Neural cell (in vitro differentiated cells): Measurements from ENCODE around the gene HOXD1. TPM values are rescaled to one million over a fixed set of nuclear protein-coding genes. Genes with fewer than 3 reads are reported as not detected.

Experiments used
- H2AFZ ChIP-seq: fragments of 200-600, 300-800 bp; sonication (generic), shearing (Covaris generic); 2 replicates; pipeline ENCODE4 v1.6.0; 2014; ENCODE audit warnings: low read depth, mild to moderate bottlenecking, antibody characterized with exemption, low read length, moderate library complexity
- H3F3A ChIP-seq: fragments of 200-600 bp; shearing (Covaris generic); 2 replicates; pipeline ENCODE4 v1.6.1; 2016; ENCODE audit warnings: mild to moderate bottlenecking, moderate library complexity, mixed read lengths, antibody characterized with exemption, low read length; ENCODE audit not compliant: insufficient read depth, poor library complexity, severe bottlenecking
- H3K27ac ChIP-seq: fragments of 200-600, 300-800 bp; sonication (generic), shearing (Covaris generic); 2 replicates; pipeline ENCODE4 v1.5.1; 2014; ENCODE audit warnings: mild to moderate bottlenecking, low read length, moderate library complexity
- H3K27me3 ChIP-seq: fragments of 300-800, 200-600 bp; sonication (generic), shearing (Covaris generic); 2 replicates; pipeline ENCODE4 v1.6.0; 2014; ENCODE audit warnings: mild to moderate bottlenecking, low read depth, low read length, moderate library complexity; ENCODE audit not compliant: insufficient read depth
- H3K36me3 ChIP-seq: fragments of 300-800, 200-600 bp; sonication (generic), shearing (Covaris generic); 2 replicates; pipeline ENCODE4 v1.5.1; 2014; ENCODE audit warnings: mild to moderate bottlenecking, antibody characterized with exemption, low read length, moderate library complexity; ENCODE audit not compliant: insufficient read depth
- H3K4me2 ChIP-seq: fragments of 300-800, 200-600 bp; sonication (generic), shearing (Covaris generic); 2 replicates; pipeline ENCODE4 v1.6.0; 2014; ENCODE audit warnings: mild to moderate bottlenecking, low read length
- H3K4me3 ChIP-seq: fragments of 300-800, 200-600 bp; sonication (generic), shearing (Covaris generic); 2 replicates; pipeline ENCODE4 v1.5.1; 2014; ENCODE audit warnings: mild to moderate bottlenecking, low read length, moderate library complexity
- H3K79me2 ChIP-seq: fragments of 200-600 bp; shearing (Covaris generic); replicated peaks from 2 replicates; pipeline ENCODE4 v1.6.0; 2014; ENCODE audit warnings: mild to moderate bottlenecking, low read length, moderate library complexity; ENCODE audit not compliant: insufficient read depth
- H3K9ac ChIP-seq: fragments of 300-800, 200-600 bp; sonication (generic), shearing (Covaris generic); 2 replicates; pipeline ENCODE4 v1.6.1; 2016; ENCODE audit warnings: mild to moderate bottlenecking, low read length, mixed read lengths
- H3K9me2 ChIP-seq: fragments of 200-600 bp; shearing (Covaris generic); 2 replicates; pipeline ENCODE4 v1.6.1; 2016; ENCODE audit warnings: mild to moderate bottlenecking, low read length, mixed read lengths; ENCODE audit not compliant: insufficient read depth
- H3K9me3 ChIP-seq: fragments of 200-600, 300-800 bp; sonication (generic), shearing (Covaris generic); 2 replicates; pipeline ENCODE4 v1.6.1; 2016; ENCODE audit warnings: mild to moderate bottlenecking, mixed run types, low read length, moderate library complexity, mixed read lengths
- H4K20me1 ChIP-seq: fragments of 200-600 bp; shearing (Covaris generic); 2 replicates; pipeline ENCODE4 v1.6.1; 2016; ENCODE audit warnings: mild to moderate bottlenecking, mixed run types; ENCODE audit not compliant: insufficient read depth
- CTCF ChIP-seq: fragments of 450-650 bp; IDR thresholded peaks from 2 replicates; pipeline ENCODE4 v1.5.1; 2014; ENCODE audit warnings: antibody characterized with exemption, mild to moderate bottlenecking, moderate library complexity; ENCODE audit not compliant: poor library complexity, severe bottlenecking
- EP300 ChIP-seq: fragments of 450-650 bp; conservative IDR thresholded peaks from 2 replicates; pipeline ENCODE4 v1.6.1; 2014; ENCODE audit warnings: antibody characterized with exemption, mild to moderate bottlenecking, moderate library complexity; ENCODE audit not compliant: poor library complexity, severe bottlenecking
- EZH2 ChIP-seq: fragments of 200-600, 300-800 bp; shearing (Covaris generic), sonication (generic); IDR thresholded peaks from 2 replicates; pipeline ENCODE4 v1.6.1; 2014; ENCODE audit warnings: antibody characterized with exemption, low read length, borderline replicate concordance, mild to moderate bottlenecking; ENCODE audit not compliant: insufficient read depth, poor library complexity, severe bottlenecking
- MXI1 ChIP-seq: fragments of 450-650 bp; conservative IDR thresholded peaks from 2 replicates; pipeline ENCODE4 v1.6.1; 2014; ENCODE audit warnings: antibody characterized with exemption, mild to moderate bottlenecking; ENCODE audit not compliant: poor library complexity, severe bottlenecking
- POLR2AphosphoS5 ChIP-seq: IDR thresholded peaks from 2 replicates; pipeline ENCODE4 v1.6.1; 2012
- RAD21 ChIP-seq: fragments of 450-650 bp; conservative IDR thresholded peaks from 2 replicates; pipeline ENCODE4 v1.6.1; 2014; ENCODE audit warnings: antibody characterized with exemption, mild to moderate bottlenecking, moderate library complexity
- REST ChIP-seq: IDR thresholded peaks from 2 replicates; pipeline ENCODE4 v1.6.1; 2012; ENCODE audit warnings: borderline replicate concordance
- SMC3 ChIP-seq: fragments of 450-650 bp; conservative IDR thresholded peaks from 2 replicates; pipeline ENCODE4 v1.6.1; 2014; ENCODE audit warnings: antibody characterized with exemption, mild to moderate bottlenecking, moderate library complexity; ENCODE audit not compliant: poor library complexity
- TAF1 ChIP-seq: IDR thresholded peaks from 2 replicates; pipeline ENCODE4 v1.6.1; 2012; ENCODE audit warnings: low read depth
- polyA plus RNA-seq: library from polyadenylated mRNA; depleted of rRNA; stranded (reverse); fragments of >200 nt; gene quantifications from 2 replicates; pipeline ENCODE4 v1.2.3, GENCODE V29; 2014

The HOXD1 gene
- polyA plus RNA-seq, 1 donor from 2014 or later, result not detected

- no peaks in the 10 kb centered on the region for H3F3A ChIP-seq
- H3K79me2 ChIP-seq, result no peaks in the 10 kb centered on the region
- no peaks in the 10 kb centered on the region for H3K36me3 ChIP-seq
- no peak overlapping the region for H3K4me2 ChIP-seq
- no peak overlapping the region for H3K4me3 ChIP-seq
- H2AFZ ChIP-seq, result no peak overlapping the region
- TF ChIP-seq EZH2 (no peak), RAD21 (no peak), TAF1 (no peak), CTCF (no peak), SMC3 (no peak), EP300 (no peak), MXI1 (no peak)
- no peak overlapping the region for H3K27ac ChIP-seq
- H3K9ac ChIP-seq, result no peak overlapping the region
- H3K9me3 ChIP-seq, result no peaks in the 10 kb centered on the region
- H3K9me2 ChIP-seq, result no peaks in the 10 kb centered on the region
- no peaks in the 10 kb centered on the region for H3K27me3 ChIP-seq
- no peaks in the 10 kb centered on the region for H4K20me1 ChIP-seq
These were observed 49.0 kb downstream of the HOXD1 start for GRCh38 chr2:176237456-176237855.

GRCh38 chr2:176239031-176239430 is 50.6 kb downstream of the HOXD1 start:
- Histone ChIP-seq H3K4me3 (no peak overlapping the region), H3K79me2 (no peaks in the 10 kb centered on the region), H3K9me3 (no peaks in the 10 kb centered on the region), H4K20me1 (no peaks in the 10 kb centered on the region), H3K36me3 (no peaks in the 10 kb centered on the region), H3K4me2 (no peak overlapping the region), H3K27ac (no peak overlapping the region), H3K9ac (no peak overlapping the region), H2AFZ (no peak overlapping the region), H3F3A (no peaks in the 10 kb centered on the region), H3K9me2 (no peaks in the 10 kb centered on the region), H3K27me3 (no peaks in the 10 kb centered on the region)
- TF ChIP-seq CTCF, result no peak
- TF ChIP-seq EZH2, result no peak
- TF ChIP-seq POLR2AphosphoS5, result no peak
- no peak for TF ChIP-seq TAF1
- TF ChIP-seq MXI1, result no peak
- TF ChIP-seq EP300, result no peak
- no peak for TF ChIP-seq RAD21
- TF ChIP-seq REST, result no peak
